Stimulated activated CD4-positive, alpha-beta T cell treated with anti-CD3 and anti-CD28 coated beads, Interleukin-4, amount 100 ng/mL, for 1 hour (primary cell): ENCODE results near the gene TECR.
"Not testable (repeated sequence)": the region's sequence is repeated elsewhere in the genome, so short reads cannot be mapped to it uniquely, and the experiment has no call there.

Experiments
- DNase-seq: peaks from one replicate; pipeline ENCODE4 v3.0.0-alpha.2; 2020

TECR gene

GRCh38 chr19:14562660-14563589 lies 33.5 kb downstream of the TECR start:
- no peak for DNase-seq

GRCh38 chr19:14563590-14563926 lies 34.2 kb downstream of the TECR start:
- DNase-seq: no peak

GRCh38 chr19:14563989-14564651 lies 34.7 kb downstream of the TECR start:
- DNase-seq: peak; percentile 50

GRCh38 chr19:14564652-14565297 lies 35.4 kb downstream of the TECR start:
- not testable (repeated sequence) for DNase-seq

GRCh38 chr19:14565298-14565679 lies 35.9 kb downstream of the TECR start:
- DNase-seq: no peak

GRCh38 chr19:14565765-14566711 lies 36.6 kb downstream of the TECR start:
- DNase-seq: no peak

- no peak for DNase-seq
These were observed 37.3 kb downstream of the TECR start for GRCh38 chr19:14566712-14567077.

GRCh38 chr19:14567079-14567478 lies 37.7 kb downstream of the TECR start:
- DNase-seq: no peak

- no peak for DNase-seq
These were observed 41.6 kb downstream of the TECR start for GRCh38 chr19:14570864-14571527.

- DNase-seq: peak; percentile 86
These were observed 42.5 kb downstream of the TECR start, which contains the start of gene NDUFB7 for GRCh38 chr19:14571695-14572490. NDUFB7 (minus strand) TSS chr19:14572066; CDS start chr19:14572000, 66 bp downstream.

GRCh38 chr19:14575428-14575980 lies 46.1 kb downstream of the TECR start:
- DNase-seq: no peak

- DNase-seq: no peak
These were observed 47.0 kb downstream of the TECR start for GRCh38 chr19:14576363-14576762.

- no peak for DNase-seq
These were observed 47.9 kb downstream of the TECR start for GRCh38 chr19:14577264-14577663.

GRCh38 chr19:14577885-14578427 lies 48.6 kb downstream of the TECR start:
- DNase-seq: no peak

GRCh38 chr19:14580623-14581237 lies 51.3 kb downstream of the TECR start:
- DNase-seq: peak; percentile 61

- DNase-seq: no peak
These were observed 53.5 kb downstream of the TECR start, which contains the start of gene CLEC17A for GRCh38 chr19:14582894-14583340. CLEC17A (plus strand) TSS chr19:14583084; CDS start chr19:14583161, 77 bp downstream.

- DNase-seq: not testable (repeated sequence)
These were observed 55.0 kb downstream of the TECR start for GRCh38 chr19:14584372-14584771.

GRCh38 chr19:14585187-14585586 lies 55.8 kb downstream of the TECR start:
- DNase-seq: peak; percentile 24

- DNase-seq: not testable (repeated sequence)
These were observed 60.0 kb downstream of the TECR start for GRCh38 chr19:14589433-14589832.

- no peak for DNase-seq
These were observed 66.2 kb downstream of the TECR start for GRCh38 chr19:14595558-14595957.
